Aorta (tissue), 5 donors: ENCODE results near the gene FMNL2. TPM values are rescaled to one million over a fixed set of nuclear protein-coding genes. Genes with fewer than 3 reads are reported as not detected.
A peak's percentile ranks its signal among the peaks of the same experiment; 100 is the strongest.
"Not testable (repeated sequence)": the region's sequence is repeated elsewhere in the genome, so short reads cannot be mapped to it uniquely, and the experiment has no call there.

Experiments
- ATAC-seq: fragments of 200-7000 bp; cut with Tn5 transposase; one replicate; pipeline ENCODE4 v1.9.1; 2022; ENCODE audit warnings: moderate library complexity; ENCODE audit not compliant: low FRiP score
- DNase-seq, 2 donors: peaks; one replicate each; pipeline ENCODE4 v3.0.0-alpha.2; 2020
- H3K27ac ChIP-seq, 2 donors: one replicate each; pipeline ENCODE4 v1.5.1; 2013; ENCODE audit warnings: low read length in 2 of 2, mild to moderate bottlenecking in 2 of 2, moderate library complexity in 2 of 2, control low read depth in 1 of 2, inconsistent platforms in 1 of 2, low read depth in 1 of 2
- H3K27me3 ChIP-seq, 2 donors: one replicate each; pipeline ENCODE4 v1.6.1; 2013; ENCODE audit warnings: control low read depth in 1 of 2, low read length in 1 of 2, mild to moderate bottlenecking in 1 of 2, moderate library complexity in 1 of 2; ENCODE audit not compliant: insufficient read depth in 2 of 2, control insufficient read depth in 1 of 2
- H3K36me3 ChIP-seq, 2 donors: one replicate each; pipeline ENCODE4 v1.6.1; 2013; ENCODE audit warnings: control low read depth in 1 of 2, low read length in 1 of 2, mild to moderate bottlenecking in 1 of 2; ENCODE audit not compliant: insufficient read depth in 2 of 2, control insufficient read depth in 1 of 2
- H3K4me1 ChIP-seq, 2 donors: one replicate each; pipeline ENCODE4 v1.6.1; 2013; ENCODE audit warnings: low read length in 2 of 2, control low read depth in 1 of 2, mild to moderate bottlenecking in 1 of 2, moderate library complexity in 1 of 2; ENCODE audit not compliant: insufficient read depth in 2 of 2, control insufficient read depth in 1 of 2
- H3K4me3 ChIP-seq, 2 donors: one replicate each; pipeline ENCODE4 v1.5.1; 2013; ENCODE audit warnings: low read length in 2 of 2, control low read depth in 1 of 2, mild to moderate bottlenecking in 1 of 2
- H3K9me3 ChIP-seq: one replicate; pipeline ENCODE4 v1.6.1; 2013; ENCODE audit warnings: mild to moderate bottlenecking, low read length; ENCODE audit not compliant: control insufficient read depth
- WGBS, 2 donors: extraction: QIAGEN DNeasy Blood & Tissue Kit; methylation state at CpG; one replicate each; pipeline ENCODE4 v1.1.7; 2013; 5-methylcytosine and 5-hydroxymethylcytosine counted together
- intact Hi-C, 2 donors: fragments of 100-400 bp; cut with DNase I; formaldehyde crosslinking; loops; one replicate each; pipeline versions ENCODE4 v1.14.2 to v1.15.0; 2022
- polyA plus RNA-seq, 2 donors: library from polyadenylated mRNA; stranded (reverse); fragments of 200-250 nt; gene quantifications; one replicate each; pipeline ENCODE4 v1.2.3, GENCODE V29; 2013
- total RNA-seq, 2 donors: library from RNA; stranded (reverse); fragmentation: NEBNext Ultra II Directional; extraction: Animal tissue kit (Norgen Biotek cat#: 25700); gene quantifications; one replicate each; pipeline ENCODE4 v1.2.1, GENCODE V29; 2021
- donor health status: healthy with polysubstance abuse.
- donor health status: Bipolar disorder and iron deficiency.
- donor health status: DM: no; HTN: no; CAD: no.
- donor health status: DM: no; HTN: no; CAD: no.
- donor health status: DM: yes; HTN: yes; CAD: no.

The FMNL2 gene
- total and polyA plus RNA-seq, 4 donors, result 10.7 to 55.1 (median 33.7) TPM

GRCh38 chr2:152470861-152471854, 136.2 kb downstream of the FMNL2 start:
- 12 to 14% methylated on average over 12 of the region's 12 CpGs for WGBS, 2 donors
- peaks cover 5 to 24% of the 10 kb centered on the region in 2 donors for H3K4me1 ChIP-seq
- ATAC-seq (no peak), DNase-seq (no peak)
- intact Hi-C loops, result loop anchor here in 1 of 2 donors (10.0 kb wide), 1 partner anchor 64 kb away; no protein-coding TSS in a partner anchor
- H3K27me3 ChIP-seq, result no peaks in the 10 kb centered on the region
- peak overlapping the region in 1 of 2 donors; percentile 39 for H3K27ac ChIP-seq
- no peak overlapping the region for H3K4me3 ChIP-seq
- no peaks in the 10 kb centered on the region for H3K36me3 ChIP-seq
- H3K9me3 ChIP-seq, result no peaks in the 10 kb centered on the region

- peaks cover 6 to 16% of the 10 kb centered on the region in 2 donors for H3K4me1 ChIP-seq
- no peak for DNase-seq
- H3K36me3 ChIP-seq, result no peaks in the 10 kb centered on the region
- no peak overlapping the region for H3K4me3 ChIP-seq
- no peaks in the 10 kb centered on the region for H3K27me3 ChIP-seq
- intact Hi-C loops, result loop anchor here in 1 of 2 donors (10.0 kb wide), 1 partner anchor 62 kb away; no protein-coding TSS in a partner anchor
- WGBS, 2 donors, result 97% methylated on average over 1 of the region's 1 CpG
- H3K27ac ChIP-seq, result no peak overlapping the region
- H3K9me3 ChIP-seq, result no peaks in the 10 kb centered on the region
- no peak for ATAC-seq
These were observed 137.5 kb downstream of the FMNL2 start for GRCh38 chr2:152472481-152472887.

- Histone ChIP-seq H3K27me3 (no peaks in the 10 kb centered on the region), H3K36me3 (no peaks in the 10 kb centered on the region), H3K4me3 (no peak overlapping the region), H3K9me3 (no peaks in the 10 kb centered on the region), H3K4me1 (peaks cover 3 to 16% of the 10 kb centered on the region in 2 donors), H3K27ac (no peak overlapping the region)
- WGBS, 2 donors, result 85% methylated on average over 1 of the region's 1 CpG
- ATAC-seq (no peak), DNase-seq (no peak)
- intact Hi-C loops, result loop anchor here in 1 of 2 donors (10.0 kb wide), 1 partner anchor 61 kb away; no protein-coding TSS in a partner anchor
These were observed 138.3 kb downstream of the FMNL2 start for GRCh38 chr2:152473151-152473857.

- not testable (repeated sequence) for DNase-seq, H3K36me3 ChIP-seq, ATAC-seq, H3K27ac ChIP-seq, H3K9me3 ChIP-seq, H3K4me3 ChIP-seq, H3K27me3 ChIP-seq
- WGBS, 2 donors, result 87 to 90% methylated on average over 5 of the region's 5 CpGs
- intact Hi-C loops, result loop anchor here in 1 of 2 donors (10.0 kb wide), 1 partner anchor 60 kb away; no protein-coding TSS in a partner anchor
- H3K4me1 ChIP-seq, result peaks cover 3 to 18% of the 10 kb centered on the region in 2 donors
These were observed 139.5 kb downstream of the FMNL2 start for GRCh38 chr2:152474523-152474922.

- H3K27ac ChIP-seq, result no peak overlapping the region
- peaks cover 3 to 13% of the 10 kb centered on the region in 2 donors for H3K4me1 ChIP-seq
- ATAC-seq (no peak), DNase-seq (no peak)
- H3K36me3 ChIP-seq, result no peaks in the 10 kb centered on the region
- H3K4me3 ChIP-seq, result no peak overlapping the region
- intact Hi-C loops, result loop anchor here in 1 of 2 donors (10.0 kb wide), 1 partner anchor 59 kb away; no protein-coding TSS in a partner anchor
- no peaks in the 10 kb centered on the region for H3K27me3 ChIP-seq
- no peaks in the 10 kb centered on the region for H3K9me3 ChIP-seq
These were observed 141.0 kb downstream of the FMNL2 start for GRCh38 chr2:152475982-152476381.

GRCh38 chr2:152477347-152478092, 142.5 kb downstream of the FMNL2 start:
- Histone ChIP-seq H3K9me3 (no peaks in the 10 kb centered on the region), H3K4me1 (peaks cover 2 to 5% of the 10 kb centered on the region in 2 donors), H3K27ac (no peak overlapping the region), H3K36me3 (no peaks in the 10 kb centered on the region), H3K4me3 (no peak overlapping the region), H3K27me3 (no peaks in the 10 kb centered on the region)
- DNase-seq (no peak), ATAC-seq (no peak)
- WGBS, 2 donors, result 77 to 78% methylated on average over 6 of the region's 6 CpGs
- intact Hi-C loops, result loop anchor here in 1 of 2 donors (10.0 kb wide), 1 partner anchor 57 kb away; no protein-coding TSS in a partner anchor

GRCh38 chr2:152479282-152479681, 144.3 kb downstream of the FMNL2 start:
- Histone ChIP-seq H3K36me3 (no peaks in the 10 kb centered on the region), H3K4me3 (no peak overlapping the region), H3K4me1 (peaks cover 5 to 7% of the 10 kb centered on the region in 2 donors), H3K27ac (no peak overlapping the region), H3K27me3 (no peaks in the 10 kb centered on the region), H3K9me3 (no peaks in the 10 kb centered on the region)
- DNase-seq, result no peak
- WGBS, 2 donors, result 84 to 87% methylated on average over 3 of the region's 3 CpGs
- intact Hi-C loops, result loop anchor here in 1 of 2 donors (10.0 kb wide), 1 partner anchor 56 kb away; no protein-coding TSS in a partner anchor
- ATAC-seq, result no peak

- 97 to 98% methylated on average over 4 of the region's 4 CpGs for WGBS, 2 donors
- ATAC-seq, result no peak
- H3K4me1 ChIP-seq, result peaks cover 5 to 7% of the 10 kb centered on the region in 2 donors
- intact Hi-C loops, result no loop called here
- no peak overlapping the region for H3K27ac ChIP-seq
- DNase-seq, result no peak
- H3K4me3 ChIP-seq, result no peak overlapping the region
- H3K36me3 ChIP-seq, result no peaks in the 10 kb centered on the region
- H3K9me3 ChIP-seq, result no peaks in the 10 kb centered on the region
- no peaks in the 10 kb centered on the region for H3K27me3 ChIP-seq
These were observed 145.9 kb downstream of the FMNL2 start for GRCh38 chr2:152480821-152481399.
